Right lobe of liver (tissue), 4 donors: ENCODE measurements around the gene PRKN.

Experiments used
- POLR2A ChIP-seq: fragments of 450-650 bp; IDR thresholded peaks from one replicate; pipeline ENCODE4 v1.6.1; 2017; ENCODE audit warnings: antibody characterized with exemption, mild to moderate bottlenecking
- TF ChIP-seq, protein P1 (sequence below), 4 donors: fragments of 200-600 bp in 3 of 4; fragments of 450-650 bp in 1 of 4; IDR thresholded peaks; one replicate each; pipeline versions ENCODE4 v1.5.1 to v1.8.0; 2016 to 2022; ENCODE audit warnings: antibody characterized with exemption in 4 of 4, mild to moderate bottlenecking in 2 of 4
- donor health status: DM: no; HTN: no; CAD: no.
- donor health status: DM: no; HTN: no; CAD: no.
- donor health status: DM: no; HTN: yes; CAD: no.

DNA sequence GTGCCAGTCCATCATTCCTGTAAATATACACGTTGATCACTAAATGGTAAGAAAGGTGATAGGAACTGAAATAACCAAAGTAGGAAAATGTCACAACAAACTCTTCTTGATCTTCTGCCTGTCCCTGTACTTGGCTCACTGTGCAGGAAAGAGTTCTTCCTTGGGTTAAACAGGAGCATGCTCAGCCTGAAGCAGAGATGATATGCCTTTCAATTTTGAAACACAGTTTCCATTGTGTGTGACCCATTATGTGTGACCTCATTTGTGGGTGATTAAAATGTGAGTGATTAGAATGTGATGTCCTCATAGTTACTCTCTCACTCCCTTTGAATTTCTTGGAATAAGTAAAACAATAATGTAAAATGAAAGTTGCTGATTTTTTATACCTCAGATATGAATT, 1026.5 kb downstream of the PRKN start:
- TF ChIP-seq, protein P1, sequence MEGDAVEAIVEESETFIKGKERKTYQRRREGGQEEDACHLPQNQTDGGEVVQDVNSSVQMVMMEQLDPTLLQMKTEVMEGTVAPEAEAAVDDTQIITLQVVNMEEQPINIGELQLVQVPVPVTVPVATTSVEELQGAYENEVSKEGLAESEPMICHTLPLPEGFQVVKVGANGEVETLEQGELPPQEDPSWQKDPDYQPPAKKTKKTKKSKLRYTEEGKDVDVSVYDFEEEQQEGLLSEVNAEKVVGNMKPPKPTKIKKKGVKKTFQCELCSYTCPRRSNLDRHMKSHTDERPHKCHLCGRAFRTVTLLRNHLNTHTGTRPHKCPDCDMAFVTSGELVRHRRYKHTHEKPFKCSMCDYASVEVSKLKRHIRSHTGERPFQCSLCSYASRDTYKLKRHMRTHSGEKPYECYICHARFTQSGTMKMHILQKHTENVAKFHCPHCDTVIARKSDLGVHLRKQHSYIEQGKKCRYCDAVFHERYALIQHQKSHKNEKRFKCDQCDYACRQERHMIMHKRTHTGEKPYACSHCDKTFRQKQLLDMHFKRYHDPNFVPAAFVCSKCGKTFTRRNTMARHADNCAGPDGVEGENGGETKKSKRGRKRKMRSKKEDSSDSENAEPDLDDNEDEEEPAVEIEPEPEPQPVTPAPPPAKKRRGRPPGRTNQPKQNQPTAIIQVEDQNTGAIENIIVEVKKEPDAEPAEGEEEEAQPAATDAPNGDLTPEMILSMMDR (IDR thresholded peaks at IDR 0.05): no peak
- no peak for TF ChIP-seq POLR2A
